ENCODE results near the gene SLC16A11. TPM values are rescaled to one million over a fixed set of nuclear protein-coding genes. Genes with fewer than 3 reads are reported as not detected.

The SLC16A11 gene
- total RNA-seq, 1 donor from 2014 or later, result 3.9 TPM

- no peaks in the 10 kb centered on the region for H3K36me3 Mint-ChIP-seq
- H3K27me3 Mint-ChIP-seq, result peaks cover 31% of the 10 kb centered on the region
- TF ChIP-seq, protein P1, sequence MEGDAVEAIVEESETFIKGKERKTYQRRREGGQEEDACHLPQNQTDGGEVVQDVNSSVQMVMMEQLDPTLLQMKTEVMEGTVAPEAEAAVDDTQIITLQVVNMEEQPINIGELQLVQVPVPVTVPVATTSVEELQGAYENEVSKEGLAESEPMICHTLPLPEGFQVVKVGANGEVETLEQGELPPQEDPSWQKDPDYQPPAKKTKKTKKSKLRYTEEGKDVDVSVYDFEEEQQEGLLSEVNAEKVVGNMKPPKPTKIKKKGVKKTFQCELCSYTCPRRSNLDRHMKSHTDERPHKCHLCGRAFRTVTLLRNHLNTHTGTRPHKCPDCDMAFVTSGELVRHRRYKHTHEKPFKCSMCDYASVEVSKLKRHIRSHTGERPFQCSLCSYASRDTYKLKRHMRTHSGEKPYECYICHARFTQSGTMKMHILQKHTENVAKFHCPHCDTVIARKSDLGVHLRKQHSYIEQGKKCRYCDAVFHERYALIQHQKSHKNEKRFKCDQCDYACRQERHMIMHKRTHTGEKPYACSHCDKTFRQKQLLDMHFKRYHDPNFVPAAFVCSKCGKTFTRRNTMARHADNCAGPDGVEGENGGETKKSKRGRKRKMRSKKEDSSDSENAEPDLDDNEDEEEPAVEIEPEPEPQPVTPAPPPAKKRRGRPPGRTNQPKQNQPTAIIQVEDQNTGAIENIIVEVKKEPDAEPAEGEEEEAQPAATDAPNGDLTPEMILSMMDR (conservative IDR thresholded peaks at IDR 0.05), result no peak
- no peak overlapping the region for H3K27ac Mint-ChIP-seq
- DNase-seq (ENCODE audit: extremely low spot score, unreplicated experiment), result no peak
- no peak overlapping the region for H3K4me3 Mint-ChIP-seq
- no peaks in the 10 kb centered on the region for H3K4me1 Mint-ChIP-seq (ENCODE audit: unreplicated experiment)
- H3K9me3 Mint-ChIP-seq, result no peaks in the 10 kb centered on the region
Observed at GRCh38 chr17:7029096-7029495, 14.8 kb downstream of the SLC16A11 start.

DNA sequence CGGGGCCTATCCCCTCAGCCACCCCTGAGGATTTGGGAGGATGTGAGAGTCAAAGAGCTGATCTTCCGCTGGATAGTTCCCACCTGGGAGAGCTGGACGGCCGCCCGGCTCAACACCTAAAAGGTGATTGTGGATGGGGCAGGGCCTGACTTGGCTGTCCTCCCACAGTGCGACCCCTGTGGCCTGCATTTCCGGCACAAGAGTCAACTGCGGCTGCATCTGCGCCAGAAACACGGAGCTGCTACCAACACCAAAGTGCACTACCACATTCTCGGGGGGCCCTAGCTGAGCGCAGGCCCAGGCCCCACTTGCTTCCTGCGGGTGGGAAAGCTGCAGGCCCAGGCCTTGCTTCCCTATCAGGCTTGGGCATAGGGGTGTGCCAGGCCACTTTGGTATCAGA, 16.6 kb downstream of the SLC16A11 start:
- no peak overlapping the region for H3K4me3 Mint-ChIP-seq
- no peak overlapping the region for H3K27ac Mint-ChIP-seq
- DNase-seq (ENCODE audit: extremely low spot score, unreplicated experiment), result no peak

GRCh38 chr17:7026471-7027115, 17.3 kb downstream of the SLC16A11 start:
- H3K27ac Mint-ChIP-seq, result no peak overlapping the region
- TF ChIP-seq, protein P1 (conservative IDR thresholded peaks at IDR 0.05), result no peak
- H3K4me3 Mint-ChIP-seq, result no peak overlapping the region
- H3K4me1 Mint-ChIP-seq (ENCODE audit: unreplicated experiment), result no peaks in the 10 kb centered on the region
- DNase-seq (ENCODE audit: extremely low spot score, unreplicated experiment), result no peak
- peaks cover 56% of the 10 kb centered on the region for H3K27me3 Mint-ChIP-seq
- H3K36me3 Mint-ChIP-seq, result no peaks in the 10 kb centered on the region
- H3K9me3 Mint-ChIP-seq, result no peaks in the 10 kb centered on the region

More for the DNA sequence above, 16.6 kb downstream of the SLC16A11 start:
- no peaks in the 10 kb centered on the region for H3K36me3 Mint-ChIP-seq
- peaks cover 48% of the 10 kb centered on the region for H3K27me3 Mint-ChIP-seq
- TF ChIP-seq, protein P1 (conservative IDR thresholded peaks at IDR 0.05), result no peak
- H3K9me3 Mint-ChIP-seq, result no peaks in the 10 kb centered on the region
- H3K4me1 Mint-ChIP-seq (ENCODE audit: unreplicated experiment), result no peaks in the 10 kb centered on the region

DNA sequence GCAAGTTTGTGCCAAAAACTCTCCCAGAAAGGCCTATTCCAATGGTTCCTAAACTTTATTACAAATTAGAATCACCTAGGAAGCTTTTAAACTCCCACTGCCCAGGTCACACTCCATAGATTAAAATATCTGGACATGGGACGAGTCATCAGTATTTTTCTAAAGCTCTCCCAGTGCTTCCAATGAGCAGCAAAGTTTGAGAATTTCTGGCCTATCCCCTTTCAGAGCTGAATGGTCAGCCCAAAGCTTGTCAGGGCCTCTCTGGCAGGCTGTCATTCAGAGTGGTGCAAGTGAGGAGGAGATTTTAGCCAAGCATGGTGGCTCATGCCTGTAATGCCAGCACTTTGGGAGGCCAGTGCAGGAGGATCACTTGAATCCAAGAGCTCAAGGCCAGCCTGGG, 18.6 kb downstream of the SLC16A11 start:
- H3K36me3 Mint-ChIP-seq, result no peaks in the 10 kb centered on the region
- DNase-seq (ENCODE audit: extremely low spot score, unreplicated experiment), result no peak
- H3K4me1 Mint-ChIP-seq (ENCODE audit: unreplicated experiment), result no peaks in the 10 kb centered on the region
- H3K27ac Mint-ChIP-seq, result no peak overlapping the region
- TF ChIP-seq, protein P1 (conservative IDR thresholded peaks at IDR 0.05), result no peak
- H3K4me3 Mint-ChIP-seq, result peak overlapping the region; percentile 55
- no peaks in the 10 kb centered on the region for H3K9me3 Mint-ChIP-seq
- H3K27me3 Mint-ChIP-seq, result peaks cover 67% of the 10 kb centered on the region

DNA sequence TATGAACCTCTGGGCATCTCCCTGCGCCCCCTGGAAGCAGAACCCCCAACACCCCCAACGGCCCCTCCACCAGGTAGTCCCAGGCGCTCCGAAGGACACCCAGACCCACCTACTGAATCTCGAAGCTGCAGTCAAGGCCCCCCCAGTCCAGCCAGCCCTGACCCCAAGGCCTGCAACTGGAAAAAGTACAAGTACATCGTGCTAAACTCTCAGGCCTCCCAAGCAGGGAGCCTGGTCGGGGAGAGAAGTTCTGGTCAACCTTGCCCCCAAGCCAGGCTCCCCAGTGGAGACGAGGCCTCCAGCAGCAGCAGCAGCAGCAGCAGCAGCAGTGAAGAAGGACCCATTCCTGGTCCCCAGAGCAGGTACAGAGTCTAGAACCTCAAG, 19.5 kb downstream of the SLC16A11 start:
- no peak for DNase-seq (ENCODE audit: extremely low spot score, unreplicated experiment)
- no peaks in the 10 kb centered on the region for H3K36me3 Mint-ChIP-seq
- no peaks in the 10 kb centered on the region for H3K9me3 Mint-ChIP-seq
- TF ChIP-seq, protein P1 (conservative IDR thresholded peaks at IDR 0.05), result no peak
- H3K27ac Mint-ChIP-seq, result no peak overlapping the region
- H3K4me3 Mint-ChIP-seq, result no peak overlapping the region
- peaks cover 67% of the 10 kb centered on the region for H3K27me3 Mint-ChIP-seq
- no peaks in the 10 kb centered on the region for H3K4me1 Mint-ChIP-seq (ENCODE audit: unreplicated experiment)

All from type B pancreatic cell (in vitro differentiated cells).